IMR-90 (cell line): ENCODE measurements around the gene ZFP92. TPM values are rescaled to one million over a fixed set of nuclear protein-coding genes. Genes with fewer than 3 reads are reported as not detected.

Experiments used
- ATAC-seq: fragments of 200-7000 bp; cut with Tn5 transposase; 2 replicates; pipeline ENCODE4 v1.9.1; 2020; ENCODE audit warnings: low read depth, mild to moderate bottlenecking, moderate library complexity
- BruUV-seq: library from RNA; stranded (reverse); fragments of 400-500 nt; replicated peaks from 2 replicates; lab custom pipeline; 2021; lab: Mats Ljungman, UMichigan
- CTCF ChIA-PET: fragments of 300-600 bp; formaldehyde crosslinking; extraction: SDS; loops from one replicate; lab custom pipeline; 2021; ENCODE audit warnings: antibody characterized with exemption; lab: Yijun Ruan, JAX
- POLR2A ChIA-PET: fragments of 300-600 bp; sonication (Branson Sonifier 250); formaldehyde crosslinking; loops from one replicate; lab custom pipeline; 2022; ENCODE audit warnings: antibody characterized with exemption; ENCODE audit not compliant: unreplicated experiment; lab: Charles Lee
- DNase-seq: peaks from one replicate; pipeline ENCODE4 v3.0.0; 2013
- H2AFZ ChIP-seq: replicated peaks from 2 replicates; pipeline ENCODE3; 2013; ENCODE audit warnings: low read length, mild to moderate bottlenecking; ENCODE audit not compliant: poor library complexity
- H2AK5ac ChIP-seq: 2 replicates; pipeline ENCODE4 v1.6.1; 2013; ENCODE audit warnings: low read depth, low read length, inconsistent platforms
- H2AK9ac ChIP-seq: replicated peaks from 2 replicates; pipeline ENCODE3; 2013; ENCODE audit warnings: mild to moderate bottlenecking, low read depth, low read length, moderate library complexity; ENCODE audit not compliant: poor library complexity
- H2BK120ac ChIP-seq: 2 replicates; pipeline ENCODE4 v1.6.1; 2013; ENCODE audit warnings: low read depth, low read length, inconsistent platforms
- H2BK15ac ChIP-seq: 3 replicates; pipeline ENCODE4 v1.6.1; 2013; ENCODE audit warnings: low read depth, low read length, inconsistent platforms
- H2BK20ac ChIP-seq: 2 replicates; pipeline ENCODE4 v1.6.1; 2013; ENCODE audit warnings: low read depth, mild to moderate bottlenecking, inconsistent platforms, low read length, moderate library complexity
- H2BK5ac ChIP-seq: 2 replicates; pipeline ENCODE4 v1.6.1; 2013; ENCODE audit warnings: mild to moderate bottlenecking, low read depth, low read length, inconsistent platforms; ENCODE audit not compliant: poor library complexity, severe bottlenecking
- H3K14ac ChIP-seq: replicated peaks from 2 replicates; pipeline ENCODE4 v1.6.1; 2013; ENCODE audit warnings: low read depth, low read length, inconsistent platforms
- H3K18ac ChIP-seq: 2 replicates; pipeline ENCODE4 v1.6.1; 2013; ENCODE audit warnings: low read depth, low read length, control low read depth
- H3K23ac ChIP-seq: 2 replicates; pipeline ENCODE4 v1.6.1; 2013; ENCODE audit warnings: low read depth, low read length, inconsistent platforms
- H3K27ac ChIP-seq: 2 replicates; pipeline ENCODE4 v1.5.1; 2013; ENCODE audit warnings: mild to moderate bottlenecking, control low read depth, low read length; ENCODE audit not compliant: insufficient read depth
- H3K27me3 ChIP-seq: 2 replicates; pipeline ENCODE4 v1.6.1; 2013; ENCODE audit warnings: low read length; ENCODE audit not compliant: control insufficient read depth, insufficient read depth
- H3K36me3 ChIP-seq: 2 replicates; pipeline ENCODE4 v1.6.1; 2013; ENCODE audit warnings: low read length, mixed read lengths; ENCODE audit not compliant: control insufficient read depth, insufficient read depth
- H3K4ac ChIP-seq: 2 replicates; pipeline ENCODE4 v1.6.1; 2013; ENCODE audit warnings: low read depth, low read length, inconsistent platforms
- H3K4me1 ChIP-seq: 2 replicates; pipeline ENCODE4 v1.6.1; 2013; ENCODE audit warnings: low read length, mixed read lengths; ENCODE audit not compliant: control insufficient read depth, insufficient read depth
- H3K4me2 ChIP-seq: 2 replicates; pipeline ENCODE4 v1.6.1; 2013; ENCODE audit warnings: low read depth, mild to moderate bottlenecking, control low read depth, low read length, moderate library complexity
- H3K4me3 ChIP-seq: 2 replicates; pipeline ENCODE4 v1.5.1; 2013; ENCODE audit warnings: low read depth, mild to moderate bottlenecking, control low read depth, low read length, moderate library complexity; ENCODE audit not compliant: insufficient read depth
- H3K56ac ChIP-seq: 2 replicates; pipeline ENCODE4 v1.6.1; 2013; ENCODE audit warnings: low read length, inconsistent platforms; ENCODE audit not compliant: insufficient read depth; ENCODE audit errors: extremely low read depth
- H3K79me1 ChIP-seq, 2 experiments: 2 replicates each; pipeline ENCODE4 v1.6.1; 2013; ENCODE audit warnings: low read length in 2 of 2, inconsistent platforms in 1 of 2, low read depth in 1 of 2
- H3K9ac ChIP-seq: 2 replicates; pipeline ENCODE4 v1.6.1; 2013; ENCODE audit warnings: low read depth, low read length, control low read depth
- H3K9me1 ChIP-seq: 2 replicates; pipeline ENCODE4 v1.6.1; 2013; ENCODE audit warnings: low read length, inconsistent platforms; ENCODE audit not compliant: insufficient read depth
- H3K9me3 ChIP-seq: 2 replicates; pipeline ENCODE4 v1.6.1; 2013; ENCODE audit warnings: low read length; ENCODE audit not compliant: control insufficient read depth, insufficient read depth
- H4K20me1 ChIP-seq: 2 replicates; pipeline ENCODE4 v1.6.1; 2013; ENCODE audit warnings: low read length, inconsistent platforms; ENCODE audit not compliant: insufficient read depth
- H4K5ac ChIP-seq: 2 replicates; pipeline ENCODE4 v1.6.1; 2013; ENCODE audit warnings: mild to moderate bottlenecking, low read depth, low read length, control low read depth
- H4K8ac ChIP-seq, 2 experiments: 2 replicates each; pipeline ENCODE4 v1.6.1; 2013; ENCODE audit warnings: low read depth in 2 of 2, low read length in 2 of 2, control low read depth in 1 of 2, inconsistent platforms in 1 of 2
- H4K91ac ChIP-seq: 2 replicates; pipeline ENCODE4 v1.6.1; 2013; ENCODE audit warnings: low read depth, low read length, inconsistent platforms; ENCODE audit not compliant: insufficient read depth
- BHLHE40 ChIP-seq: fragments of 150-350 bp; IDR thresholded peaks from 2 replicates; pipeline ENCODE4 v1.6.1; 2016; ENCODE audit warnings: mild to moderate bottlenecking, low read depth, low read length
- FOS ChIP-seq: fragments of 150-350 bp; IDR thresholded peaks from 2 replicates; pipeline ENCODE4 v1.6.1; 2016; ENCODE audit warnings: low read depth, low read length
- MAZ ChIP-seq: IDR thresholded peaks from 2 replicates; pipeline ENCODE4 v1.6.1; 2012; ENCODE audit warnings: low read depth, mild to moderate bottlenecking, low read length, improper control_type of control experiment, moderate library complexity, borderline replicate concordance
- MXI1 ChIP-seq: IDR thresholded peaks from 2 replicates; pipeline ENCODE4 v1.6.1; 2012; ENCODE audit warnings: low read depth, mild to moderate bottlenecking, low read length, moderate library complexity, borderline replicate concordance
- RAD21 ChIP-seq: IDR thresholded peaks from 2 replicates; pipeline ENCODE4 v1.6.1; 2012; ENCODE audit warnings: low read length, improper control_type of control experiment
- RCOR1 ChIP-seq: IDR thresholded peaks from 2 replicates; pipeline ENCODE4 v1.6.1; 2012; ENCODE audit warnings: mild to moderate bottlenecking, low read length, improper control_type of control experiment; ENCODE audit not compliant: insufficient replicate concordance
- SMC3 ChIP-seq: fragments of 150-350 bp; IDR thresholded peaks from 2 replicates; pipeline ENCODE4 v1.6.1; 2016; ENCODE audit warnings: low read depth, mild to moderate bottlenecking, antibody characterized with exemption, low read length, moderate library complexity
- WGBS, 2 experiments: methylation state at CpG; one replicate each; pipeline versions ENCODE4 v1.1.5 to v1.1.7; 2013; ENCODE audit warnings: missing lambda C conversion rate in 2 of 2; ENCODE audit not compliant: insufficient read length in 1 of 2; ENCODE audit errors: extremely low coverage in 2 of 2; 5-methylcytosine and 5-hydroxymethylcytosine counted together
- dilution Hi-C: fragments of 300-500 bp; cut with HindIII; formaldehyde crosslinking; loops from one replicate; pipeline ENCODE4 v1.14.3; 2018; ENCODE audit warnings: low sequenced_read_pairs; ENCODE audit not compliant: unreplicated experiment
- in situ Hi-C: fragments of 300-500 bp; cut with MboI; formaldehyde crosslinking; loops from 3 replicates; pipeline ENCODE4 v1.14.3; 2019; ENCODE audit warnings: low sequenced_read_pairs, inconsistent platforms, mixed read lengths
- intact Hi-C: fragments of 100-400 bp; cut with micrococcal nuclease; formaldehyde crosslinking; loops from 2 replicates; pipeline ENCODE4 v1.10.0; 2022
- polyA plus RNA-seq, 3 experiments: library from polyadenylated mRNA; depleted of rRNA; stranded (reverse); fragments of >200 nt; gene quantifications; 2 replicates each; pipeline ENCODE4 v1.2.3, GENCODE V29; 2012; ENCODE audit warnings: low replicate concordance in 1 of 3
- total RNA-seq: library from RNA; depleted of rRNA; stranded (reverse); fragments of >200 nt; gene quantifications from 2 replicates; pipeline ENCODE4 v1.2.3, GENCODE V29; 2012
- TF ChIP-seq, protein P1 (sequence below): conservative IDR thresholded peaks from 2 replicates; pipeline ENCODE4 v1.5.1; 2012; ENCODE audit warnings: mild to moderate bottlenecking, low read depth, low read length, improper control_type of control experiment
- TF ChIP-seq, protein P2 (sequence below): fragments of 150-350 bp; IDR thresholded peaks from 2 replicates; pipeline ENCODE4 v1.6.1; 2016; ENCODE audit warnings: low read depth, mild to moderate bottlenecking, low read length, moderate library complexity, borderline replicate concordance

Gene ZFP92
- total and polyA plus RNA-seq, 2 of the 4 experiments (the other 2 are of a cell fraction) = under 0.01 to 0.03 TPM

DNA sequence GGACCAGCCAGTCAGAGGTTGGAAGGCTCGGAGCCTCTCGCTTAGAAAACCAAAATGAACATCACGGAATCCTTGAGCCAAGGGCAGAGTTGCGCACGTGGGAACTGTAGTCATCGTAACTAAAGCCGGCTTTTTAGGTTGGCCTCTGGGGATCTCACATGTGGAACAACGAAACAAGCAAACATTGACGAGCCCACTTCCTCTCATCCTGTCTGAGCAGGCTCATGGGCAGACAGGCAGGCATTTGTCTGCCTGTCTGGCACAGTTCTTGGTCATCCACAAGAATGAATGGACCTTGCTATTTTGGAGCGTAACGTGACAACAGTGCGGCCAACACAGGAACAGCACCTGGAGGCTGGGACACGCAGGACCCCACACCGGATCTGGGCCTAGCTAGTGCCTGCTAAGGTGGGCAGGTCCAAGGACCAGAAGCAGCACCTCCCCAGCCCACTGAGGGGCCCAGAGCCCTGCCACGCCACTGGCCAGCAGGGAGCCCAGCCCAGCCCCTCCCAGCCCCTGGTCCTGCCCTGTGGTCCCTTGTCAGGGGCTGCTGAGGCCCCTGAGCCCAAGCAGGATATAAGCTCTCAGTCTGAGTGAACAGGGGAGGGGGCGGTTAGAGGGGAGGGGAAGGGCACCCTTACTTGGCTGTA lies 43.8 kb downstream of the ZFP92 start:
- H3K9me3 ChIP-seq = no peaks in the 10 kb centered on the region; the same call in 1 of the 2 replicates
- H3K23ac ChIP-seq = no peak overlapping the region
- ATAC-seq (no peak), DNase-seq (no peak)
- no peak overlapping the region for H2AK5ac ChIP-seq
- H3K36me3 ChIP-seq = 0 out of 2 replicates have a peak, but pooled peaks cover 2% of the 10 kb centered on the region
- POLR2A ChIA-PET = no interaction called here
- H2BK5ac ChIP-seq = no peak overlapping the region
- no peak overlapping the region for H3K14ac ChIP-seq
- H3K4me2 ChIP-seq = no peak overlapping the region
- dilution Hi-C loops (no loop called here), in situ Hi-C loops (loop anchor here (25.0 kb wide), 1 partner anchor 418 kb away; no protein-coding TSS in a partner anchor), intact Hi-C loops (no loop called here)
- no peak overlapping the region for H4K8ac ChIP-seq
- H2BK20ac ChIP-seq = no peak overlapping the region
- no peak overlapping the region for H3K9ac ChIP-seq
- H3K27ac ChIP-seq = no peak overlapping the region
- CTCF ChIA-PET = no interaction called here
- TF ChIP-seq SMC3 (no peak), RCOR1 (no peak), RAD21 (no peak), FOS (no peak), BHLHE40 (no peak), MXI1 (no peak), MAZ (no peak)
- TF ChIP-seq, protein P1, sequence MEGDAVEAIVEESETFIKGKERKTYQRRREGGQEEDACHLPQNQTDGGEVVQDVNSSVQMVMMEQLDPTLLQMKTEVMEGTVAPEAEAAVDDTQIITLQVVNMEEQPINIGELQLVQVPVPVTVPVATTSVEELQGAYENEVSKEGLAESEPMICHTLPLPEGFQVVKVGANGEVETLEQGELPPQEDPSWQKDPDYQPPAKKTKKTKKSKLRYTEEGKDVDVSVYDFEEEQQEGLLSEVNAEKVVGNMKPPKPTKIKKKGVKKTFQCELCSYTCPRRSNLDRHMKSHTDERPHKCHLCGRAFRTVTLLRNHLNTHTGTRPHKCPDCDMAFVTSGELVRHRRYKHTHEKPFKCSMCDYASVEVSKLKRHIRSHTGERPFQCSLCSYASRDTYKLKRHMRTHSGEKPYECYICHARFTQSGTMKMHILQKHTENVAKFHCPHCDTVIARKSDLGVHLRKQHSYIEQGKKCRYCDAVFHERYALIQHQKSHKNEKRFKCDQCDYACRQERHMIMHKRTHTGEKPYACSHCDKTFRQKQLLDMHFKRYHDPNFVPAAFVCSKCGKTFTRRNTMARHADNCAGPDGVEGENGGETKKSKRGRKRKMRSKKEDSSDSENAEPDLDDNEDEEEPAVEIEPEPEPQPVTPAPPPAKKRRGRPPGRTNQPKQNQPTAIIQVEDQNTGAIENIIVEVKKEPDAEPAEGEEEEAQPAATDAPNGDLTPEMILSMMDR = no peak
- TF ChIP-seq, protein P2, sequence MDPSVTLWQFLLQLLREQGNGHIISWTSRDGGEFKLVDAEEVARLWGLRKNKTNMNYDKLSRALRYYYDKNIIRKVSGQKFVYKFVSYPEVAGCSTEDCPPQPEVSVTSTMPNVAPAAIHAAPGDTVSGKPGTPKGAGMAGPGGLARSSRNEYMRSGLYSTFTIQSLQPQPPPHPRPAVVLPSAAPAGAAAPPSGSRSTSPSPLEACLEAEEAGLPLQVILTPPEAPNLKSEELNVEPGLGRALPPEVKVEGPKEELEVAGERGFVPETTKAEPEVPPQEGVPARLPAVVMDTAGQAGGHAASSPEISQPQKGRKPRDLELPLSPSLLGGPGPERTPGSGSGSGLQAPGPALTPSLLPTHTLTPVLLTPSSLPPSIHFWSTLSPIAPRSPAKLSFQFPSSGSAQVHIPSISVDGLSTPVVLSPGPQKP = no peak
- no peak overlapping the region for H3K18ac ChIP-seq
- no peaks in the 10 kb centered on the region for H3K27me3 ChIP-seq
- no peak overlapping the region for H3K4me3 ChIP-seq
- no peak overlapping the region for H2BK15ac ChIP-seq
- no peak overlapping the region for H4K5ac ChIP-seq
- H2AK9ac ChIP-seq = no peak overlapping the region
- no peaks in the 10 kb centered on the region for H3K9me1 ChIP-seq
- H3K79me1 ChIP-seq = no peaks in the 10 kb centered on the region
- no peak overlapping the region for H3K4ac ChIP-seq
- no peak overlapping the region for H2BK120ac ChIP-seq
- H3K56ac ChIP-seq = no peak overlapping the region
- H3K4me1 ChIP-seq = no peaks in the 10 kb centered on the region
- H2AFZ ChIP-seq = no peak overlapping the region
- 83% methylated on average over 8 of the region's 16 CpGs; no CpG with 5 or more reads in 1 of the 2 experiments for WGBS, 2 experiments
- no TSS peak for BruUV-seq
- no peak overlapping the region for H4K91ac ChIP-seq
- no peaks in the 10 kb centered on the region for H4K20me1 ChIP-seq
